Endothelial cell of umbilical vein (primary cell): ENCODE measurements around the gene NATD1.

ENCODE experiments used
- CTCF ChIP-seq, 2 donors: IDR thresholded peaks; 1 replicate in 1 of 2; 2 replicates in 1 of 2; pipeline ENCODE4 v1.5.1; 2011; ENCODE audit warnings: low read length in 2 of 2, mild to moderate bottlenecking in 2 of 2, moderate library complexity in 2 of 2, control low read depth in 1 of 2, inconsistent platforms in 1 of 2, low read depth in 1 of 2; ENCODE audit not compliant: insufficient read depth in 1 of 2; ENCODE audit errors: extremely low read depth in 1 of 2
- POLR2A ChIP-seq: IDR thresholded peaks from 2 replicates; pipeline ENCODE4 v1.6.1; 2012; ENCODE audit warnings: low read depth, mild to moderate bottlenecking, control low read depth, low read length

DNA sequence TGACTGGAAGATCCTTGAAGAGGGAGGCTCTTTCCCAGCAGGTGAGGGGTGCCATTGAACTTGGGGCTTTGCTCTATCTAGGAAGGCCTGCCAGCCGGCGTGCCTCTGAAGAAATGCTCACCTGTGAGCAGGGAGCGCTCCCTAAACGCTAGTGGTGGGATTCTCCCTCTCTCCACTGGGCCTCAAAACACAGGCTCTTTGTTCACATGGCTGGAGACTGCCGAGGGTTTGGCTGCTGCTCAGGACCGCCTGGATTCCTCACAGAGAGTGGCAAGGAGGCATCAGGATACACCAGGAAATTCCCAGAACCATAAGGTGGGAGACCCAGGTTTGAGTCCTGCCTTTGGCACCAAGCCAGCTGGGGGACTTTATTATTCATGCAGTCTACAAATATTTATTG, 21.7 kb downstream of the NATD1 start:
- TF ChIP-seq CTCF (IDR thresholded peaks at IDR 0.05; ENCODE audit: extremely low read depth in 1 of 2, insufficient read depth in 1 of 2, low read depth in 1 of 2, low read length in 2 of 2) (no peak), POLR2A (no peak)
